GM19467 (cell line): Measurements from ENCODE around the gene HOXC9.

ENCODE experiments used
- ATAC-seq: cut with Tn5 transposase; IDR thresholded peaks from one replicate; pipeline ENCODE4 v1.9.1; 2021; ENCODE audit warnings: mild to moderate bottlenecking, moderate library complexity; ENCODE audit not compliant: unreplicated experiment

HOXC9 gene

DNA sequence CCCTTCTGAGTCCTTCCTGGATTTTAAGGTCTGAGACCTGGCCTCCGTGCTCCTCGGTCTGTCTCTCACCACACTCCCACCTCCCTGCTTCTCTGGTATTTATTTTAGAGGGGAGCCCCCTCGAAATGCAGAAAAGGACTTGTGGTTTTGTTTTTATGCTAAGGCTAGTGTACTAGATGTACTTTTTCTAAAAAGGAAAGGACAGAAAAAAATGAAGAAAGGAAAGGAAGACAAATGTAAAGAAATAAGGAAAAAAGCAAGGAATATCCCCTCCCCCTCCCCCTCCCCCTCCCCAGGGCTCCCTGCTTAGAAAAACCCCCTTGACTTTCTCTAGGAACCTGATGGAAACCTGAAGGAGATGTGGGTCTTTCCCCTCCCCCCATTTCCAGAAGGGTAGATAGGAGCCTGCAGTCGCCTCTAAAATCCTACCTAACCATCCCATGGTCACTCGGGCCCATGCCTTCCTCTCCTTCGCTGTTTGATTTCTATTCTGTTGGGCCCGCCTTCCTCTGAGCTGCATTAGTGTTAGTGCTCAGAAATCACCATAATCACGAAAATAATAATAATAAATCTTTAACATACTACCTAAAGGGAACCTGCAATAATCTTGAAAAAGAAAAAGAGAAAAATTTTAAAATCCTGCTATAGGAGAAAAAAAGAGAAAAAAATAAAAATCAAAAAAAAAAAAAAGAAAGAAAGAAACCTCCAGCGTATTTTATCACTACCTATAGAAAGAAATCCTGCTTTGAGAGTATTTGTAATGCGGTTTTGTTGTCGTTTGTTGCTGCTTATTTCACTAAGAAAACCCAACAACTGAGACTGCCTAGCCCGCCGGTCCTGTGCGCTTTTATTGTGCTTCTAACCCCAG, 11.9 kb downstream of the HOXC9 start:
- no peak for ATAC-seq

DNA sequence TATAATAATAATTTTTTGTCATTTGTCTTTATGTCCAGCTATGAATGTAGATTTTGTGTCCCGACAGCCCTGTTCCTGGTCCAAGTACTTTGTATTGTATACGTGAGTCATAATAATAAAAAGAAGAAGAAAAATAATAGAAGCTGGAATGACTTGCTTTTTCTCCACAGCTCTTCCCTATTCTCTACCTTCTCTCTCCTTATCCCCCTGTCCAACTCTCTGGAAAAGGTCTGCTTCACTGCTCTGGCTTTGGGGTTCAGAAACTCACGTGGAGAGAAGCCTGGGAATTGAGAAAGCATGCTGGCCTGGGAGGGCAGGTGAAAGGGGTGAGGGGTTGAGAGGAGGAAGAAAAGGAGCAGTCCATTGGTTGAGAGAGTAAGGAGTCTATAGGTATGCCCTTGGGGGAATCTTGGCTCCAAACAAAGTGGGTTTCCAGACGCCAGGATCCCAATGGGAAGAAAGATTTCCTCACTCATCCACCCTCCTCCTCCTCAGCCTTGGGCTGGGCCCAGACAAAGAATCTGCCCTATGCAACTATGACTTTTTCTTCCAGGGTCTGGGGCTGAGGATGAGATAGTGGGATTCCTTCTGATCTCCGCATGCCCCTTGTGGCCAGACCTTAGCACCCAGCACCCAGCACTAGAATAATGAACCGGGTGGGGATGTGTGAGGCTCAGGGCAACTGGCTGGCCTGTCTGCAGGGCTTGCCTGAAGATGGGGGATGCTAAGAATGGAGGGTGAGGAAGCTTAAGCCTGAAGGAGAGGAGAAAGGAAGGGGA, 12.9 kb downstream of the HOXC9 start:
- ATAC-seq: no peak

DNA sequence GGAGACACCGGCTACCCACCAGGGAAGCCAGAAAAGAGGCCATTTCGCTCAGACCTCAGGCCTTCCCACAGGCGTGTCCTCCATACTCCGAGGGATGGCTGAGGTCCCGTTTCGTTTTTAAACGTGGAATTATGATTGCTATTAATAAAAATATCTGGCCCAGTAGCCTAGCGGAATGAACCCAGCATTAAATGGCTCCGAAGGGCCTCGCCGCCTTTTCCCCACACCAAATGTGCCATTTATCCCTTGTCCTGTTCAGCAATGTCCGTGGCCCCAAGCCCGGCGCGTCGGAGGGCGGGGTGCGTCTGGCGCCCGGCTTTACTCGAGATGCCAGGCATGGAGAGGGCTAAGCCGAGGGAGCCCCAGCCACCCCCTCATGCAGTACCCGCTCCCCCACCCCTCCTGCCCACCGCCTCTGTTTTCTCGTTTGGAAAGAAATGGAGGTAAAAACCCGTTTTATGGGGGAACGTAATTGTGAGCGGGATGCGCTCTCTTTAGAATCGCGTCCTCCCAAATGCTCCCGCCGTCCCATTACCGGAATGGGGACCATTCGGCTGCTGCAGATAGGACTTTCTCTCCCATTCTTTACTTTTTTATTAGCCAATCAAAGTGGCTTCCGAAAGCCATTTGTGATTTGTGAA, 14.5 kb downstream of the HOXC9 start:
- ATAC-seq: no peak

DNA sequence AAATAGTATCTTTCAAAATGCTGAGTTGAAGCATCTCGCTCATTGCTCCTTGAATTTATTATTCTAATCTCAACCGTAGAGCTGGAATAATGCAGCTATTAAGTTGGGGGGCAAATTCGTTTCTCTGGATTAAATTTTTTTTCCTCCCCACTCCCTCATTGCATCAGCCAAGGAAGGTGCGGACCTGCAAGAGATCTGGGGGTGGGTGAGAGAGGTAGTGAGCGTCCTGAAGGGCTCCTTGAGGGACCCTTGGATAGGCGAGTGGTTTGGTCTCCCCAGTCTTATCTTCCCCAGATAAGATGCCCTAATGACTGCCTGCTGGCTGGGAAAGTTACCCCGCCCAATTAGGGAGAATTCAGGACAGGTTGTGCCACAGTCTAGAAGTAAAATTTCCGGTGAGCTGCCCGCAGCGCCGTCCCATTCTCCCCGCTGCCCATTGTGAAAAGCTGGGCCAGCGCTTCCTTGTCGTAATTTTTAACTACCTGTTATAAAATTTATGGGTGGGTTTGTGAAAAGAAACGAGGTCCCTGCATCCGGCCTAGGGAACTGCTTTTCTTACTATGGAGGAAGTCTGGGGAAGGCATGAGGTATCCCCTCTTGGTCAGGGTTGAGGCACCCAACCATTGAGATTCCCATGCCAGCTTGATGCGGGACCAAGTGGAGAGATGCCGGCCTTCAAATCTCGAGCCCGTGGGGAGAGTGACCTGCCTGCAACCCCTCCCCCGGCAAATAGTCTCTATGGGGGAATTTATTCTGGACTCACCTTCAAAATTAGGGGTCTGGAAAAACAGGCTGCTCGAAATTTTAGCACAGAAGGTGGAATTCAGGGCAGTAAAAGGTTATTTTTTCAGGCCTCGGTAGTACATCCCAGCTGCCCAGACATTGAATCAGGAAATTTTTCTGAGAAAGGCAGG, 15.3 kb downstream of the HOXC9 start:
- ATAC-seq: no peak

GRCh38 chr12:54016051-54016450, 16.1 kb downstream of the HOXC9 start:
- no peak for ATAC-seq

GRCh38 chr12:54016478-54016964, 16.6 kb downstream of the HOXC9 start:
- ATAC-seq: no peak

DNA sequence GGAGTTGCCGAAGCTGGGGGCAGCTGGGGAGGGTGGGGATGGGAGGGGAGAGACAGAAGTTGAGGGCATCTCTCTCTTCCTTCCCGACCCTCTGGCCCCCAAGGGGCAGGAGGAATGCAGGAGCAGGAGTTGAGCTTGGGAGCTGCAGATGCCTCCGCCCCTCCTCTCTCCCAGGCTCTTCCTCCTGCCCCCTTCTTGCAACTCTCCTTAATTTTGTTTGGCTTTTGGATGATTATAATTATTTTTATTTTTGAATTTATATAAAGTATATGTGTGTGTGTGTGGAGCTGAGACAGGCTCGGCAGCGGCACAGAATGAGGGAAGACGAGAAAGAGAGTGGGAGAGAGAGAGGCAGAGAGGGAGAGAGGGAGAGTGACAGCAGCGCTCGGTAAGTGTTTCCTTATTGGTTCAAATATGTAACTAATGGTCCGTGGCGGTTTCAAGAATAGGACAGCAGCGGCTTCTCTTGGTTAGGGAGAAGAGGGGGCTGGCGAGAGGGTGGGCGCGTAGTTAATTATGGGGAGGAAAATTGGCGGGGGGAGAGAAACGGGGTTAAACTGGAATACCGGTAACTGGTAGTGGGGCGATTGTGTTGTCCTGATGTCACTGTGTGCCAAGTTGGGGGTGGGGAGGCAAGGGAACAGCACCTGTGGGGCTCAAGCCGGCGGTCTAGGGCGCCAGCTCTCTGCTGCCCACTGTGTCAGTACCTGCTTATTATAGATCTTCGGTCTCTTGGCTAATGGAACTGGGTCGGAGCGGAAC, 17.2 kb downstream of the HOXC9 start:
- peak; percentile 17 for ATAC-seq

- peak; percentile 68 for ATAC-seq
Measured at GRCh38 chr12:54017878-54018467, 18.0 kb downstream of the HOXC9 start.

DNA sequence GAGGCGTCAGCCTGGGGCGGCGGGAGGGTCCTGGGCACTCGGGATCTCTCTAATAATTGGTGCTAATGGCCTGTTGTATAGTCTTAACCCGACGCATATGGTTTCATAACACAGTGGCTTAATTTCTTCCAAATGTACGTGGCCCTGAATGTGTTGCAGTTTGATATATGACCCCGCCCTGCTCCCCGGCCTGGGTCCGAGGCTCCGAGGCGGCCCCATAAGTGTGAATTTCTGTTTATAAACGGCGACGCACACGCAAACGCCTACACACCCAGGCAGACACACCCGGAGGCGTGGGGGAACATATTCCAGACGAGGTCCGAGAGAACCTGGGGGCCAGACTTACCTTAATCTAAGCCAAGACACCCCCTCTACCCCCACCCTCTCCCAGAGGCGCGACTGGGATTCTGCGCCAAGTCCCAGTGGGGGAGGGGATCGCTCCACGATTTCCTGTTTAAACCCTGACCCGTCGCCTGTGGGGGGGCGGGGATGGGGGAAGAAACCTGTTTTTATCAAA, 18.6 kb downstream of the HOXC9 start:
- ATAC-seq: no peak

DNA sequence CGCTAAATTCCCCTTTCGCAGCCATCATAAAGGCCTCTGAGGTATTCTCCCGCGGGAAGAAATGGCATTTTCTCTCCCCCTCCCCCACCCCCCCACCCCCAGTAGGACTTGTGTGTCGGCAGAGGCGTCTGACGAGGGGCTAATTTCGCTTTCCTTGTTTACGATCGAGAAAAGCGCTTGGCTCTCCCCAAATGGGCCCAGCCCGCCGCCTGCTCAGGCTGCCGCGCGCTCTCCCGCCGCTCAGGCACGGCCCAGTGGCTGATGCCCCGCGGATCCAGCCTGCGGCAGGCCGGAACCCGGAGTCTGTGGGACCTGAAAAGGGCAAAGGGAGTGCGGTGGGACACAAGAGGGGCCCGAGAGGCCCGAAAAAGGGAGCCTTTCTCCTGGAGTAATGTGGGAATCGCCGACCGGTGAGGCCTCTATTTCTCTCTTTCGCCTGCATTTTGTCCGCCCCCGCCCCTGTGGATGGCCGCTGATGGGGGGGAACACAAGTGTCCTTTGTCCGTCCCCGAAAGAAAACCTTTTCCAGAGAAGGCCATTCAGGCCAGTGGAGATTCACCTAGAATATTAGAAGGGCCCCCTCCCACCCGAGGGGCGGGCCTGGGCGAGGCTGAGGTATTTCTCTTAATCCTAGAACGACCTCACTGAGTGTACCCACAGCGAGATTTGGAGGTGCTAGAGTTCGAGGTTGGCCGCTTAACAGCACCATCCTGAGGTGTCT, 19.3 kb downstream of the HOXC9 start:
- ATAC-seq: no peak

DNA sequence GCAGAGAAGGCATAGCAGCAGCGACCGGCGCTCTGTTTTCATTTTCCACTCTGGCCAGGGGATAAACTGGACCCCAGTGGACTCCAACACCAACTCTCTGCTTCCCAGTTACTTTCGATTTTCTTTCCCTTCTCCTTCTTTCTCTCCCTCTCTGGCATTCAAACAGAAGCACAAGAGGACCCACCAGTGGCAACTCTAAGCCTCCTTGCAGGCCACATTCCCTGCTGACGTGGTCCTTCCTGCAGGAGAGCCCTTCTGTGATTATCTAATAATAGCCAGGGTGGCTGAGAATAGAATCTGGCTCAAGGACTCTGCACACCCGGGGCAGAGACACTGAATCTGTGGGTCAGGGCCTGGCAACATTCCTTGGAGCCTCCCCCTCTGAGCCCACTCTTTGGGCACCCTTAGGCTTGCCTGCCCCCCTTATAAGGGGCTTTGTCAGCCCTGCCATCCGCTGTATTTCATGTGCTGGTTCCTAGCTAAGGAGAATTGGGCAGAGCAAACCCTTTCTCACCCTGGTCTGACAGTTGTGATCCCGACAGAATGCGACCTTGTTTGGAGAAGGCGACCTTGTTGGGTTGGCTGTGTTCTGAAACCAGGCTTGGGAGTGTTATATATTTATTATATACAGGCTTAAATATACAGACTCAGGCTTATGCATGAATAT, 20.1 kb downstream of the HOXC9 start:
- no peak for ATAC-seq

GRCh38 chr12:54020591-54021405, 20.8 kb downstream of the HOXC9 start:
- no peak for ATAC-seq

- ATAC-seq: no peak
Measured at GRCh38 chr12:54021432-54022013, 21.6 kb downstream of the HOXC9 start.

DNA sequence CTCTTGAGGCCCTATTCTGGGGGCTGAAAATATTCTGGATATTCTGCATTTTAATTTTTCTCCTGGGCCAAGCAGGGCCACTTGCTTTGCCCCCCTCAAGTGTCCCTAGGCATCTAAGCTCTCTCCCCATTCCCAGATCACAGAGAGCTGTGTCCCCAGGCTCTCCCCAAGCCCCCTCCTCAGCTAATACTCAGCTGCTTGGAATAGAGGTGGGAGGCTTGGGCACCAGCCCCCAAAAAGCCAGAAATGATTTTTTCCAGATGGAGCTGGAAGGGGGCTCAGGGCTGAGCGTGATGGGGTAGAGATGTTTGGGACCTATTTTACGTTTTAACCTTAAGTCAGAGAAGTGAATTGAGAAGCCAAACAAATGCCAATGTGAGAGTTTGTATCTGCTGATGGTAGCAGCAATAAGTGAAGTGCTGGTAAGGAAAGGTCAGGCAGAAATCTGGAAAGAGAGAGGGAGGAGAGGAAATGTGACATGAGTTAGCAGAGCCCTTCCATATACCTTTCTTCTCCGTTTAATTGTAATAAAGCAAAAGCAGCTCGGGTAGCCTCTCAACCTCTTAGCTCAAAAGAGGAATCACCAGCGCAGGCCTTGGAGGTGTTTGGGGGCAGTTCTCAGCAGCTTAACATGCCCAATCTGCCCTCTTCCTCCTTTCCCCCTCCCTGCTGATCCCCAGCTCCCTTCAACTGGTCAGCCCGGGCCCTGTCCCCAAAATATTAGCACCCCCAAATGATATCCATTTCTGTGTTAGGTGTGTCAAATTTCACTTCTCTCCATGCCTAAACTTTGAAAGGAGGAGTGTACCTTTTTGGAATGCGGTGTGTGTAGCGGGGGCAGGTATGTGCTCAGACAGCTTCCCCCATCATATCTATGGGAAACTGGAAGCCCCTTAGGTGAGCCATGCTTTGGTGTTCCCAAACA, 23.3 kb downstream of the HOXC9 start:
- ATAC-seq: no peak

DNA sequence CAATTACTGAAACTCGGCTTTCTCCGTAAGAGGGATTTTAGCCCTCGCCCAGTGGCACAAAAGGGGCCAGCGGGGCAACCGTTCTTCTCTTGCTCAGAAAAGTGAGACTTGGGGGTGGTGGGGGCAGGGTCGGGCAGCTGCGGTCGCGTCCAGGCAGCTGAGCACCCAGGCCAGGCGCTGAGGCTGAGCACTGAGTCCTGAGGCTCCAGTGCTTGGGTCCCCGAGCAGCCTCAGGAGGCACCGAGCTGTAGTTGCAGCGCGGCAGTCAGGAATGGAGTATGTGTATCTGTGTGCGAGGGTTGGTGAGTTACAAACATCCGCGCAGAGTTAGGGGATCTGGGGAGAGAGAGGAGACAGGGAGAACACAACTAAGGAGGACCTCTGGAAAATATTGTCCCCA, 24.2 kb downstream of the HOXC9 start:
- no peak for ATAC-seq
